C1 segment of cervical spinal cord (tissue), 14 donors: ENCODE results near the gene STARD7.
"Not testable (repeated sequence)": the region's sequence is repeated elsewhere in the genome, so short reads cannot be mapped to it uniquely, and the experiment has no call there.

Experiments used
- DNase-seq, 14 donors: peaks; one replicate each; lab custom pipeline; 2025; lab: John Stamatoyannopoulos, UW

Gene STARD7

GRCh38 chr2:96164459-96165184 lies 44.0 kb downstream of the STARD7 start:
- peak in 10 of 14 donors; percentile 18 to 81 (median 71) for DNase-seq

- no peak for DNase-seq
Measured at GRCh38 chr2:96163768-96164429, 44.7 kb downstream of the STARD7 start.

GRCh38 chr2:96163415-96163767 lies 45.2 kb downstream of the STARD7 start:
- no peak for DNase-seq

GRCh38 chr2:96161898-96162297 lies 46.7 kb downstream of the STARD7 start:
- DNase-seq = no peak

GRCh38 chr2:96160366-96160765 lies 48.3 kb downstream of the STARD7 start:
- DNase-seq = not testable (repeated sequence)

- no peak for DNase-seq
Measured at GRCh38 chr2:96159084-96159830, 49.4 kb downstream of the STARD7 start.

- no peak for DNase-seq
Measured at GRCh38 chr2:96158554-96158940, 50.1 kb downstream of the STARD7 start.

GRCh38 chr2:96157649-96158553 lies 50.7 kb downstream of the STARD7 start:
- no peak for DNase-seq

GRCh38 chr2:96156926-96157648 lies 51.5 kb downstream of the STARD7 start:
- DNase-seq = no peak

GRCh38 chr2:96156011-96156820 lies 52.4 kb downstream of the STARD7 start:
- DNase-seq = no peak

- DNase-seq = no peak
Measured at GRCh38 chr2:96154506-96155380, 53.9 kb downstream of the STARD7 start.

GRCh38 chr2:96153991-96154431 lies 54.6 kb downstream of the STARD7 start:
- DNase-seq = no peak

- DNase-seq = no peak
Measured at GRCh38 chr2:96153291-96153713, 55.3 kb downstream of the STARD7 start.

- DNase-seq = no peak
Measured at GRCh38 chr2:96152304-96153161, 56.1 kb downstream of the STARD7 start.

GRCh38 chr2:96151595-96152303 lies 56.9 kb downstream of the STARD7 start:
- no peak for DNase-seq

GRCh38 chr2:96150791-96151594 lies 57.6 kb downstream of the STARD7 start:
- DNase-seq = no peak
